HepG2 (cell line): ENCODE results near the gene COX4I1.

Source experiments
- CTCF ChIP-seq: sonication (generic); formaldehyde crosslinking; IDR thresholded peaks from 2 replicates; pipeline ENCODE4 v1.5.0; 2020; ENCODE audit warnings: mild to moderate bottlenecking, missing genetic modification reagents, moderate library complexity
- EP300 ChIP-seq, 3 experiments: sonication (generic) in 1 of 3; formaldehyde crosslinking in 1 of 3; IDR thresholded peaks; 2 replicates each; pipeline versions ENCODE4 v1.5.1 to v1.6.1; 2011 to 2020; ENCODE audit warnings: low read depth in 2 of 3, low read length in 2 of 3, borderline replicate concordance in 1 of 3, improper control_type of control experiment in 1 of 3, mild to moderate bottlenecking in 1 of 3, missing genetic modification reagents in 1 of 3, moderate library complexity in 1 of 3
- NONO ChIP-seq, 2 experiments: fragments of 450-650 bp in 1 of 2; sonication (generic) in 1 of 2; formaldehyde crosslinking in 1 of 2; IDR thresholded peaks in 1 of 2; conservative IDR thresholded peaks in 1 of 2; 2 replicates each; pipeline versions ENCODE4 v1.6.1 to v1.8.0; 2017 to 2022; ENCODE audit warnings: mild to moderate bottlenecking in 1 of 2, missing genetic modification reagents in 1 of 2, moderate library complexity in 1 of 2
- POLR2A ChIP-seq, 2 experiments: IDR thresholded peaks; 2 replicates each; pipeline ENCODE4 v1.6.1; 2011; ENCODE audit warnings: low read depth in 2 of 2, low read length in 2 of 2, mild to moderate bottlenecking in 1 of 2, moderate library complexity in 1 of 2; ENCODE audit not compliant: insufficient read depth in 1 of 2
- STAG1 ChIP-seq: sonication (generic); formaldehyde crosslinking; IDR thresholded peaks from 2 replicates; pipeline ENCODE4 v1.4.0; 2020; ENCODE audit warnings: missing genetic modification reagents
- TF ChIP-seq, protein P1 (sequence below): sonication (generic); formaldehyde crosslinking; IDR thresholded peaks from 2 replicates; pipeline ENCODE4 v1.4.0; 2020; ENCODE audit warnings: missing genetic modification reagents

DNA sequence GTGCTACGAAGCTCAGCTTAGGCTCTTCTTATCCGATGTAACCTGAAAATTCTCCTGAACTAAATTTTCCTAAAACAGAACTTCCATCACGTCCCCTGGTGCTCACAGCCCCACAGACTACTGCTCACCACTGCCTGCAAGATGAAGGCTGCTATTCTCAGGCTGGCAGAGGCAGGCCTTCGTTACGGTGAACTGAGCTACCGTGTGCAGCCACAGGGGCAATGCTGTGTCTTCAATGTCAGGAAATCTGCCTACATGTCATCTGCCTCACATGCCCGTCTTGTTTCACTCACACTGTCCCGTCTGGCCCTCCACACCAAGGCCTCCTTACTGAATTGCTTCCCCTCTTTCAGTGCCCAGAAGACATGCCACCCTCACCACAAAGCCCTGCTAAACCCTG is 16.1 kb upstream of the COX4I1 start:
- TF ChIP-seq EP300 (IDR thresholded peaks at IDR 0.05; ENCODE audit: low read depth in 2 of 2, low read length in 2 of 2) (no peak), EP300 (CRISPR knock-in tag; IDR thresholded peaks at IDR 0.05; ENCODE audit: borderline replicate concordance) (no peak), NONO (IDR thresholded peaks at IDR 0.05) (no peak), NONO (CRISPR knock-in tag; conservative IDR thresholded peaks at IDR 0.05) (no peak), CTCF (no peak), POLR2A (IDR thresholded peaks at IDR 0.05; ENCODE audit: insufficient read depth in 1 of 2, low read depth in 2 of 2, low read length in 2 of 2) (no peak), STAG1 (no peak)
- TF ChIP-seq, protein P1, sequence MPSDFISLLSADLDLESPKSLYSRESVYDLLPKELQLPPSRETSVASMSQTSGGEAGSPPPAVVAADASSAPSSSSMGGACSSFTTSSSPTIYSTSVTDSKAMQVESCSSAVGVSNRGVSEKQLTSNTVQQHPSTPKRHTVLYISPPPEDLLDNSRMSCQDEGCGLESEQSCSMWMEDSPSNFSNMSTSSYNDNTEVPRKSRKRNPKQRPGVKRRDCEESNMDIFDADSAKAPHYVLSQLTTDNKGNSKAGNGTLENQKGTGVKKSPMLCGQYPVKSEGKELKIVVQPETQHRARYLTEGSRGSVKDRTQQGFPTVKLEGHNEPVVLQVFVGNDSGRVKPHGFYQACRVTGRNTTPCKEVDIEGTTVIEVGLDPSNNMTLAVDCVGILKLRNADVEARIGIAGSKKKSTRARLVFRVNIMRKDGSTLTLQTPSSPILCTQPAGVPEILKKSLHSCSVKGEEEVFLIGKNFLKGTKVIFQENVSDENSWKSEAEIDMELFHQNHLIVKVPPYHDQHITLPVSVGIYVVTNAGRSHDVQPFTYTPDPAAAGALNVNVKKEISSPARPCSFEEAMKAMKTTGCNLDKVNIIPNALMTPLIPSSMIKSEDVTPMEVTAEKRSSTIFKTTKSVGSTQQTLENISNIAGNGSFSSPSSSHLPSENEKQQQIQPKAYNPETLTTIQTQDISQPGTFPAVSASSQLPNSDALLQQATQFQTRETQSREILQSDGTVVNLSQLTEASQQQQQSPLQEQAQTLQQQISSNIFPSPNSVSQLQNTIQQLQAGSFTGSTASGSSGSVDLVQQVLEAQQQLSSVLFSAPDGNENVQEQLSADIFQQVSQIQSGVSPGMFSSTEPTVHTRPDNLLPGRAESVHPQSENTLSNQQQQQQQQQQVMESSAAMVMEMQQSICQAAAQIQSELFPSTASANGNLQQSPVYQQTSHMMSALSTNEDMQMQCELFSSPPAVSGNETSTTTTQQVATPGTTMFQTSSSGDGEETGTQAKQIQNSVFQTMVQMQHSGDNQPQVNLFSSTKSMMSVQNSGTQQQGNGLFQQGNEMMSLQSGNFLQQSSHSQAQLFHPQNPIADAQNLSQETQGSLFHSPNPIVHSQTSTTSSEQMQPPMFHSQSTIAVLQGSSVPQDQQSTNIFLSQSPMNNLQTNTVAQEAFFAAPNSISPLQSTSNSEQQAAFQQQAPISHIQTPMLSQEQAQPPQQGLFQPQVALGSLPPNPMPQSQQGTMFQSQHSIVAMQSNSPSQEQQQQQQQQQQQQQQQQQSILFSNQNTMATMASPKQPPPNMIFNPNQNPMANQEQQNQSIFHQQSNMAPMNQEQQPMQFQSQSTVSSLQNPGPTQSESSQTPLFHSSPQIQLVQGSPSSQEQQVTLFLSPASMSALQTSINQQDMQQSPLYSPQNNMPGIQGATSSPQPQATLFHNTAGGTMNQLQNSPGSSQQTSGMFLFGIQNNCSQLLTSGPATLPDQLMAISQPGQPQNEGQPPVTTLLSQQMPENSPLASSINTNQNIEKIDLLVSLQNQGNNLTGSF (CRISPR knock-in tag) = no peak
